K562 (cell line): ENCODE measurements around the gene RHOU. TPM values are rescaled to one million over a fixed set of nuclear protein-coding genes. Genes with fewer than 3 reads are reported as not detected.

Experiments
- ATAC-seq: fragments of 200-7000 bp; cut with Tn5 transposase; 3 replicates; pipeline ENCODE4 v1.9.1; 2020; ENCODE audit warnings: moderate library complexity
- BruUV-seq: library from RNA; stranded (reverse); fragments of 400-500 nt; replicated peaks from 2 replicates; lab custom pipeline; 2021; lab: Mats Ljungman, UMichigan
- CTCF ChIA-PET: fragments of 300-600 bp; formaldehyde crosslinking; extraction: SDS; loops from one replicate; lab custom pipeline; 2021; ENCODE audit warnings: low intra/inter-chr PET ratio; lab: Yijun Ruan, JAX
- POLR2A ChIA-PET: fragments of 300-600, 350-650 bp; sonication (Branson Sonifier 250); formaldehyde crosslinking; extraction: SDS; loops from one replicate; lab custom pipeline; 2021; ENCODE audit warnings: antibody characterized with exemption, inconsistent platforms; lab: Yijun Ruan, JAX
- DNase-seq, 4 experiments: peaks; one replicate each; pipeline versions ENCODE4 v3.0.0 to v3.0.0-alpha.2; 2011 to 2018; ENCODE audit warnings: low spot score in 3 of 4, mixed read lengths in 3 of 4; ENCODE audit errors: extremely low read depth in 1 of 4
- FAIRE-seq: peaks from 2 replicates; lab custom pipeline; 2011; peaks lifted over from hg19 to GRCh38; lab: Jason Lieb, UNC
- H2AFZ ChIP-seq: 2 replicates; pipeline ENCODE4 v1.6.0; 2011; ENCODE audit warnings: low read depth, low read length, control low read depth, inconsistent platforms
- H3K27ac ChIP-seq: fragments of 200-600 bp; 3 replicates; pipeline ENCODE4 v1.8.0; 2011; ENCODE audit warnings: low read depth, mild to moderate bottlenecking, control low read depth, inconsistent platforms, low read length, moderate library complexity, mixed read lengths; ENCODE audit errors: extremely low read depth
- H3K27me3 ChIP-seq, 2 experiments: fragments of 300-600 bp in 1 of 2; 2 replicates in 1 of 2; 3 replicates in 1 of 2; pipeline versions ENCODE4 v1.6.0 to v1.8.0; 2011; ENCODE audit warnings: inconsistent platforms in 2 of 2, low read length in 2 of 2, mild to moderate bottlenecking in 1 of 2, mixed read lengths in 1 of 2, moderate library complexity in 1 of 2; ENCODE audit not compliant: control insufficient read depth in 2 of 2, insufficient read depth in 2 of 2
- H3K36me3 ChIP-seq: fragments of 300-600 bp; 3 replicates; pipeline ENCODE4 v1.8.0; 2011; ENCODE audit warnings: mild to moderate bottlenecking, low read length, inconsistent platforms; ENCODE audit not compliant: control insufficient read depth, insufficient read depth
- H3K4me1 ChIP-seq, 2 experiments: fragments of 200-600 bp in 1 of 2; replicated peaks in 1 of 2; 2 replicates in 1 of 2; 3 replicates in 1 of 2; pipeline versions ENCODE4 v1.5.1 to v1.8.0; 2011; ENCODE audit warnings: inconsistent platforms in 2 of 2, low read length in 2 of 2, mild to moderate bottlenecking in 1 of 2, mixed read lengths in 1 of 2, moderate library complexity in 1 of 2; ENCODE audit not compliant: control insufficient read depth in 2 of 2, insufficient read depth in 2 of 2
- H3K4me2 ChIP-seq: 2 replicates; pipeline ENCODE4 v1.6.1; 2011; ENCODE audit warnings: low read length, control low read depth, inconsistent platforms, mixed read lengths; ENCODE audit not compliant: insufficient read depth
- H3K4me3 ChIP-seq: fragments of 200-600 bp; sonication (generic), shearing (Covaris generic); 2 replicates; pipeline ENCODE4 v1.5.1; 2016; ENCODE audit warnings: control low read depth, inconsistent platforms
- H3K79me2 ChIP-seq: fragments of 200-600 bp; 3 replicates; pipeline ENCODE4 v1.8.0; 2011; ENCODE audit warnings: low read length, inconsistent platforms; ENCODE audit not compliant: control insufficient read depth, insufficient read depth
- H3K9ac ChIP-seq, 2 experiments: 2 replicates each; pipeline versions ENCODE4 v1.6.0 to v1.6.1; 2011; ENCODE audit warnings: low read depth in 2 of 2, low read length in 2 of 2, control low read depth in 1 of 2, inconsistent platforms in 1 of 2, mild to moderate bottlenecking in 1 of 2, mixed read lengths in 1 of 2; ENCODE audit not compliant: insufficient read depth in 1 of 2
- H3K9me1 ChIP-seq: one replicate; pipeline ENCODE4 v1.6.0; 2011; ENCODE audit warnings: inconsistent platforms, mild to moderate bottlenecking, low read length, moderate library complexity; ENCODE audit not compliant: control insufficient read depth, insufficient read depth
- H3K9me3 ChIP-seq: replicated peaks from 2 replicates; pipeline ENCODE4 v1.5.1; 2011; ENCODE audit warnings: low read depth, low read length, inconsistent platforms; ENCODE audit not compliant: control insufficient read depth, insufficient read depth
- H4K20me1 ChIP-seq: replicated peaks from 2 replicates; pipeline ENCODE4 v1.6.1; 2011; ENCODE audit warnings: low read length, inconsistent platforms, mixed read lengths; ENCODE audit not compliant: control insufficient read depth, insufficient read depth
- ELF4 ChIP-seq: fragments of 450-650 bp; formaldehyde crosslinking; IDR thresholded peaks from 2 replicates; pipeline ENCODE4 v1.4.0; 2022; ENCODE audit warnings: missing genetic modification characterization
- GATA2 ChIP-seq: sonication (generic); formaldehyde crosslinking; IDR thresholded peaks from 2 replicates; pipeline ENCODE4 v1.4.0; 2020; ENCODE audit warnings: mild to moderate bottlenecking, missing genetic modification reagents
- NFIX ChIP-seq: fragments of 250-450 bp; sonication (Bioruptor Pico); IDR thresholded peaks from 2 replicates; pipeline ENCODE4 v1.4.0; 2020; ENCODE audit warnings: low read depth, mild to moderate bottlenecking, moderate library complexity
- NR2F6 ChIP-seq: fragments of 450-650 bp; formaldehyde crosslinking; IDR thresholded peaks from 2 replicates; pipeline ENCODE4 v1.4.0; 2020; ENCODE audit warnings: mild to moderate bottlenecking
- SIN3B ChIP-seq: fragments of 450-650 bp; IDR thresholded peaks from 2 replicates; pipeline ENCODE4 v1.6.1; 2017; ENCODE audit warnings: low read depth, mild to moderate bottlenecking, moderate library complexity
- USF1 ChIP-seq: sonication (generic); formaldehyde crosslinking; IDR thresholded peaks from 2 replicates; pipeline ENCODE4 v1.9.0; 2022; ENCODE audit warnings: mild to moderate bottlenecking, missing genetic modification reagents
- WHSC1 ChIP-seq: IDR thresholded peaks from one replicate; pipeline ENCODE4 v1.6.1; 2012; ENCODE audit warnings: low read length, control low read depth, inconsistent platforms
- ZBTB33 ChIP-seq: sonication (generic); formaldehyde crosslinking; IDR thresholded peaks from 2 replicates; pipeline ENCODE4 v1.8.1; 2023; ENCODE audit warnings: mild to moderate bottlenecking, missing genetic modification reagents
- ZNF184 ChIP-seq: sonication (generic); formaldehyde crosslinking; IDR thresholded peaks from 2 replicates; pipeline ENCODE4 v1.5.0; 2020; ENCODE audit warnings: missing genetic modification reagents
- ZNF740 ChIP-seq, 3 experiments: fragments of 200-800 bp in 1 of 3; sonication (Bioruptor generic) in 1 of 3; sonication (generic) in 1 of 3; formaldehyde crosslinking in 1 of 3; IDR thresholded peaks; 2 replicates each; pipeline versions ENCODE4 v1.6.1 to v1.8.0; 2016 to 2022; ENCODE audit warnings: mild to moderate bottlenecking in 2 of 3, missing compliant biosample characterization in 2 of 3, missing genetic modification characterization in 2 of 3, missing genetic modification reagents in 1 of 3
- ZNF778 ChIP-seq: fragments of 450-650 bp; formaldehyde crosslinking; IDR thresholded peaks from 2 replicates; pipeline ENCODE4 v1.4.0; 2020; ENCODE audit warnings: mild to moderate bottlenecking, moderate library complexity
- ZNF830 ChIP-seq: fragments of 250-450 bp; sonication (Bioruptor Pico); IDR thresholded peaks from 2 replicates; pipeline ENCODE4 v1.5.0; 2021; ENCODE audit warnings: mild to moderate bottlenecking
- WGBS: fragments of 100-300 bp; shearing (Covaris generic); methylation state at CpG from one replicate; pipeline ENCODE4 v1.1.6; 2016; ENCODE audit warnings: low coverage, mixed read lengths; ENCODE audit not compliant: insufficient coverage; ENCODE audit errors: missing lambda C conversion rate; 5-methylcytosine and 5-hydroxymethylcytosine counted together
- in situ Hi-C: fragments of 300-500 bp; cut with MboI; formaldehyde crosslinking; loops from 4 replicates; pipeline ENCODE4 v1.15.0; 2018; ENCODE audit warnings: inconsistent platforms, mixed read lengths
- intact Hi-C: fragments of 100-400 bp; cut with micrococcal nuclease; formaldehyde crosslinking; loops from 2 replicates; pipeline ENCODE4 v1.14.2; 2022
- polyA plus RNA-seq, 8 experiments: library from polyadenylated mRNA; depleted of rRNA in 4 of 8; stranded (reverse) in 5 of 8; unstranded in 3 of 8; fragments of >200 nt; fragmentation: Nextera tagmentation in 2 of 8; fragmentation: Illumina TruSeq in 1 of 8; extraction: Ambion mirVana in 2 of 8; extraction: Trizol in 1 of 8; gene quantifications; 2 replicates each; pipeline versions ENCODE4 v1.2.1 to v1.2.3, GENCODE V29; 2011 to 2014; ENCODE audit warnings: inconsistent platforms in 1 of 8, missing spikeins in 1 of 8
- total RNA-seq, 7 experiments: library from RNA; depleted of rRNA in 6 of 7; stranded (reverse); fragments of >200 nt in 6 of 7; fragmentation: Illumina TruSeq in 2 of 7; extraction: Trizol in 2 of 7; gene quantifications; 2 replicates each; pipeline versions ENCODE4 v1.2.1 to v1.2.3, GENCODE V29; 2011 to 2021; ENCODE audit warnings: low replicate concordance in 1 of 7
- TF ChIP-seq, protein P1 (sequence below): sonication (generic); formaldehyde crosslinking; IDR thresholded peaks from 2 replicates; pipeline ENCODE4 v1.8.1; 2023; ENCODE audit warnings: mild to moderate bottlenecking, missing genetic modification reagents, moderate library complexity

The RHOU gene
- total and polyA plus RNA-seq, 9 of the 15 experiments (the other 6 are each of a cell fraction or from before 2014, with no cell fraction given): 0.07 TPM; not detected in 8

DNA sequence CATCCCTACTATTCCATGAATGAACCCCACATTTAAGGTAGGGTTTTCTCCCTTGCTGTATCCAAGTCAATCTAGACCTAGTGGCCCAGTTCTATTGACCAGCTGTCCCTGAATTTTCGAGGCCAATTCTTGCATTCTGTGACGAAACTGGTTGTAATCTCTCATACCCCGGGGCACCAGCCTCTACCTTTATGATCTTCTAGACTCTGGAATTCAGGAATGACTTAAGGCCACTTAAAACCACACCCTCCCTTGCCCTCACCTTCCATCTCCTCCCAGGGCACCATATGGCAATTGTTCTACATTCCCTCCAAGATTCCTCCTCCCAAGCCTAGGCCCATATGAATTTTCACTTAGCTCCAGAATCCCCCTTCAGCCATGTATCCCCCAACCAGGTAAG lies 48.9 kb downstream of the RHOU start:
- Histone ChIP-seq H3K4me1 (no peaks in the 10 kb centered on the region), H3K9me1 (no peaks in the 10 kb centered on the region), H3K79me2 (no peaks in the 10 kb centered on the region), H3K9me3 (no peaks in the 10 kb centered on the region), H3K36me3 (no peaks in the 10 kb centered on the region), H3K27ac (no peak overlapping the region), H3K4me2 (no peak overlapping the region), H4K20me1 (no peaks in the 10 kb centered on the region), H2AFZ (no peak overlapping the region), H3K4me3 (no peak overlapping the region), H3K9ac (no peak overlapping the region), H3K27me3 (peaks cover 13 to 27% of the 10 kb centered on the region in 2 experiments; a peak in 4 of 5 replicates)
- BruUV-seq: no TSS peak
- ChIA-PET CTCF (no interaction called here), POLR2A (interaction anchor here (1.1 kb wide), 1 partner anchor 19 kb away, joined by 3 read pairs; no protein-coding TSS in a partner anchor)
- in situ Hi-C loops (no loop called here), intact Hi-C loops (no loop called here)
- TF ChIP-seq, protein P1, sequence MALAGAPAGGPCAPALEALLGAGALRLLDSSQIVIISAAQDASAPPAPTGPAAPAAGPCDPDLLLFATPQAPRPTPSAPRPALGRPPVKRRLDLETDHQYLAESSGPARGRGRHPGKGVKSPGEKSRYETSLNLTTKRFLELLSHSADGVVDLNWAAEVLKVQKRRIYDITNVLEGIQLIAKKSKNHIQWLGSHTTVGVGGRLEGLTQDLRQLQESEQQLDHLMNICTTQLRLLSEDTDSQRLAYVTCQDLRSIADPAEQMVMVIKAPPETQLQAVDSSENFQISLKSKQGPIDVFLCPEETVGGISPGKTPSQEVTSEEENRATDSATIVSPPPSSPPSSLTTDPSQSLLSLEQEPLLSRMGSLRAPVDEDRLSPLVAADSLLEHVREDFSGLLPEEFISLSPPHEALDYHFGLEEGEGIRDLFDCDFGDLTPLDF: no peak
- TF ChIP-seq NFIX (CRISPR knock-in tag) (no peak), USF1 (no peak), ZNF778 (CRISPR knock-in tag) (no peak), SIN3B (no peak), ELF4 (CRISPR knock-in tag) (no peak), ZBTB33 (CRISPR knock-in tag) (no peak), ZNF830 (CRISPR knock-in tag) (no peak), NR2F6 (CRISPR knock-in tag) (no peak), GATA2 (CRISPR knock-in tag) (no peak), ZNF740 (CRISPR knock-in tag; IDR thresholded peaks at IDR 0.05) (no peak), ZNF740 (tag; IDR thresholded peaks at IDR 0.05) (no peak), ZNF184 (CRISPR knock-in tag) (no peak), WHSC1 (no peak)
- DNase-seq (no peak), ATAC-seq (no peak), FAIRE-seq (no peak)
- WGBS: 0% methylated on average over 3 of the region's 3 CpGs
